K562 (cell line): ENCODE data around the gene SCTR. TPM values are rescaled to one million over a fixed set of nuclear protein-coding genes. Genes with fewer than 3 reads are reported as not detected.

Experiments
- ATAC-seq: fragments of 200-7000 bp; cut with Tn5 transposase; 3 replicates; pipeline ENCODE4 v1.9.1; 2020; ENCODE audit warnings: moderate library complexity
- BruUV-seq: library from RNA; stranded (reverse); fragments of 400-500 nt; replicated peaks from 2 replicates; lab custom pipeline; 2021; lab: Mats Ljungman, UMichigan
- CTCF ChIA-PET: fragments of 300-600 bp; formaldehyde crosslinking; extraction: SDS; loops from one replicate; lab custom pipeline; 2021; ENCODE audit warnings: low intra/inter-chr PET ratio; lab: Yijun Ruan, JAX
- POLR2A ChIA-PET: fragments of 300-600, 350-650 bp; sonication (Branson Sonifier 250); formaldehyde crosslinking; extraction: SDS; loops from one replicate; lab custom pipeline; 2021; ENCODE audit warnings: antibody characterized with exemption, inconsistent platforms; lab: Yijun Ruan, JAX
- DNase-seq, 4 experiments: peaks; one replicate each; pipeline versions ENCODE4 v3.0.0 to v3.0.0-alpha.2; 2011 to 2018; ENCODE audit warnings: low spot score in 3 of 4, mixed read lengths in 3 of 4; ENCODE audit errors: extremely low read depth in 1 of 4
- FAIRE-seq: peaks from 2 replicates; lab custom pipeline; 2011; peaks lifted over from hg19 to GRCh38; lab: Jason Lieb, UNC
- H2AFZ ChIP-seq: 2 replicates; pipeline ENCODE4 v1.6.0; 2011; ENCODE audit warnings: low read depth, low read length, control low read depth, inconsistent platforms
- H3K27ac ChIP-seq: fragments of 200-600 bp; 3 replicates; pipeline ENCODE4 v1.8.0; 2011; ENCODE audit warnings: low read depth, mild to moderate bottlenecking, control low read depth, inconsistent platforms, low read length, moderate library complexity, mixed read lengths; ENCODE audit errors: extremely low read depth
- H3K27me3 ChIP-seq, 2 experiments: fragments of 300-600 bp in 1 of 2; 2 replicates in 1 of 2; 3 replicates in 1 of 2; pipeline versions ENCODE4 v1.6.0 to v1.8.0; 2011; ENCODE audit warnings: inconsistent platforms in 2 of 2, low read length in 2 of 2, mild to moderate bottlenecking in 1 of 2, mixed read lengths in 1 of 2, moderate library complexity in 1 of 2; ENCODE audit not compliant: control insufficient read depth in 2 of 2, insufficient read depth in 2 of 2
- H3K36me3 ChIP-seq: fragments of 300-600 bp; 3 replicates; pipeline ENCODE4 v1.8.0; 2011; ENCODE audit warnings: mild to moderate bottlenecking, low read length, inconsistent platforms; ENCODE audit not compliant: control insufficient read depth, insufficient read depth
- H3K4me1 ChIP-seq, 2 experiments: fragments of 200-600 bp in 1 of 2; replicated peaks in 1 of 2; 2 replicates in 1 of 2; 3 replicates in 1 of 2; pipeline versions ENCODE4 v1.5.1 to v1.8.0; 2011; ENCODE audit warnings: inconsistent platforms in 2 of 2, low read length in 2 of 2, mild to moderate bottlenecking in 1 of 2, mixed read lengths in 1 of 2, moderate library complexity in 1 of 2; ENCODE audit not compliant: control insufficient read depth in 2 of 2, insufficient read depth in 2 of 2
- H3K4me2 ChIP-seq: 2 replicates; pipeline ENCODE4 v1.6.1; 2011; ENCODE audit warnings: low read length, control low read depth, inconsistent platforms, mixed read lengths; ENCODE audit not compliant: insufficient read depth
- H3K4me3 ChIP-seq: fragments of 200-600 bp; sonication (generic), shearing (Covaris generic); 2 replicates; pipeline ENCODE4 v1.5.1; 2016; ENCODE audit warnings: control low read depth, inconsistent platforms
- H3K79me2 ChIP-seq: fragments of 200-600 bp; 3 replicates; pipeline ENCODE4 v1.8.0; 2011; ENCODE audit warnings: low read length, inconsistent platforms; ENCODE audit not compliant: control insufficient read depth, insufficient read depth
- H3K9ac ChIP-seq, 2 experiments: 2 replicates each; pipeline versions ENCODE4 v1.6.0 to v1.6.1; 2011; ENCODE audit warnings: low read depth in 2 of 2, low read length in 2 of 2, control low read depth in 1 of 2, inconsistent platforms in 1 of 2, mild to moderate bottlenecking in 1 of 2, mixed read lengths in 1 of 2; ENCODE audit not compliant: insufficient read depth in 1 of 2
- H3K9me1 ChIP-seq: one replicate; pipeline ENCODE4 v1.6.0; 2011; ENCODE audit warnings: inconsistent platforms, mild to moderate bottlenecking, low read length, moderate library complexity; ENCODE audit not compliant: control insufficient read depth, insufficient read depth
- H3K9me3 ChIP-seq: replicated peaks from 2 replicates; pipeline ENCODE4 v1.5.1; 2011; ENCODE audit warnings: low read depth, low read length, inconsistent platforms; ENCODE audit not compliant: control insufficient read depth, insufficient read depth
- H4K20me1 ChIP-seq: replicated peaks from 2 replicates; pipeline ENCODE4 v1.6.1; 2011; ENCODE audit warnings: low read length, inconsistent platforms, mixed read lengths; ENCODE audit not compliant: control insufficient read depth, insufficient read depth
- BACH1 ChIP-seq: fragments of 200-800 bp; sonication (Bioruptor generic); IDR thresholded peaks from 2 replicates; pipeline ENCODE4 v1.6.1; 2016; ENCODE audit warnings: missing genetic modification characterization, missing compliant biosample characterization
- CEBPB ChIP-seq: fragments of 450-650 bp; IDR thresholded peaks from 2 replicates; pipeline ENCODE4 v1.6.1; 2016; ENCODE audit warnings: missing genetic modification characterization, missing compliant biosample characterization
- CEBPG ChIP-seq, 3 experiments: fragments of 200-800 bp in 1 of 3; sonication (Bioruptor generic) in 1 of 3; sonication (generic) in 1 of 3; formaldehyde crosslinking in 1 of 3; IDR thresholded peaks in 2 of 3; conservative IDR thresholded peaks in 1 of 3; 2 replicates each; pipeline versions ENCODE4 v1.6.1 to v1.8.0; 2016 to 2022; ENCODE audit warnings: missing compliant biosample characterization in 2 of 3, missing genetic modification characterization in 2 of 3, mild to moderate bottlenecking in 1 of 3, missing genetic modification reagents in 1 of 3
- CHD7 ChIP-seq: fragments of 200-600 bp; sonication (generic); IDR thresholded peaks from one replicate; pipeline ENCODE4 v1.6.1; 2012; ENCODE audit warnings: mild to moderate bottlenecking, low read depth, low read length, inconsistent platforms
- ESRRA ChIP-seq: fragments of 450-650 bp; IDR thresholded peaks from 2 replicates; pipeline ENCODE4 v1.6.1; 2014; ENCODE audit warnings: low read depth, mild to moderate bottlenecking, moderate library complexity, borderline replicate concordance
- JUND ChIP-seq, 2 experiments: IDR thresholded peaks; 2 replicates in 1 of 2; 3 replicates in 1 of 2; pipeline ENCODE4 v1.6.1; 2011; ENCODE audit warnings: borderline replicate concordance in 2 of 2, low read depth in 2 of 2, low read length in 2 of 2, improper control_type of control experiment in 1 of 2, missing biosample characterization in 1 of 2, missing genetic modification characterization in 1 of 2, missing genetic modification reagents in 1 of 2
- TRIM24 ChIP-seq, 2 experiments: fragments of 450-650 bp; IDR thresholded peaks; 2 replicates each; pipeline ENCODE4 v1.6.1; 2016
- WGBS: fragments of 100-300 bp; shearing (Covaris generic); methylation state at CpG from one replicate; pipeline ENCODE4 v1.1.6; 2016; ENCODE audit warnings: low coverage, mixed read lengths; ENCODE audit not compliant: insufficient coverage; ENCODE audit errors: missing lambda C conversion rate; 5-methylcytosine and 5-hydroxymethylcytosine counted together
- in situ Hi-C: fragments of 300-500 bp; cut with MboI; formaldehyde crosslinking; loops from 4 replicates; pipeline ENCODE4 v1.15.0; 2018; ENCODE audit warnings: inconsistent platforms, mixed read lengths
- intact Hi-C: fragments of 100-400 bp; cut with micrococcal nuclease; formaldehyde crosslinking; loops from 2 replicates; pipeline ENCODE4 v1.14.2; 2022
- polyA plus RNA-seq, 8 experiments: library from polyadenylated mRNA; depleted of rRNA in 4 of 8; stranded (reverse) in 5 of 8; unstranded in 3 of 8; fragments of >200 nt; fragmentation: Nextera tagmentation in 2 of 8; fragmentation: Illumina TruSeq in 1 of 8; extraction: Ambion mirVana in 2 of 8; extraction: Trizol in 1 of 8; gene quantifications; 2 replicates each; pipeline versions ENCODE4 v1.2.1 to v1.2.3, GENCODE V29; 2011 to 2014; ENCODE audit warnings: inconsistent platforms in 1 of 8, missing spikeins in 1 of 8
- total RNA-seq, 7 experiments: library from RNA; depleted of rRNA in 6 of 7; stranded (reverse); fragments of >200 nt in 6 of 7; fragmentation: Illumina TruSeq in 2 of 7; extraction: Trizol in 2 of 7; gene quantifications; 2 replicates each; pipeline versions ENCODE4 v1.2.1 to v1.2.3, GENCODE V29; 2011 to 2021; ENCODE audit warnings: low replicate concordance in 1 of 7

The SCTR gene
- total and polyA plus RNA-seq, 9 of the 15 experiments (the other 6 are each of a cell fraction or from before 2014, with no cell fraction given): not detected

DNA sequence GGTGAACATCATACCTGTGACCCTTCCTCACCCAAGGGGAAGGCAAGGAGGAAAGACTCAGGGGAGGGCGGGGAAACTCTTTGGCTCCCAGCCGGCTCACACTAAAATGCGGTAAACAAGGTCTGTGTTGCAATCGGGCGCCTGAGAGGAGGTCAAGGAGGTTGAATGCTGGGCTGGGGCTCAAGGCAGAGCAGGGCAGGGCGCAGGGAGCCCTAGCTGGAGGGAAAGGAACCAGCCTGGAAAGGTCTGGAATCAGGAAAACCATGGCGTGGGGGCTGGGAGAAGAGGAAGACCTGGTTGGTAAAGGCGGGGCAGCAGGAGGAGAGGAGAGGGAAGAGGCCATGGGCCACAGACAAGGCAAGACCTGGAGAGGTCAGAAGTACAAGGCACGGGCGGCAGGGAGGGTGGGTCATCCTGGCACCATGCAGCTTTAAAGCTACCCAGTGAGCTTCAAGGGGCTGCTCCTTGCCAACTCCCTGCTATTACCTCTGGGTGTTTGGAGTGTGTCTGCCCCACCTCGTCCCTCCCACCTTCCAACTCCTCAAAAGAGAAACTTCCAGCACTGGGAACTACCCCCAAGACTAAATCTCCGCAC is 97.4 kb downstream of the SCTR start:
- POLR2A ChIA-PET: no interaction called here
- intact Hi-C loops: no loop called here
- H3K9me1 ChIP-seq: no peaks in the 10 kb centered on the region
- no TSS peak for BruUV-seq
- TF ChIP-seq JUND (IDR thresholded peaks at IDR 0.05; ENCODE audit: borderline replicate concordance, low read depth, low read length) (no peak), JUND (tag; IDR thresholded peaks at IDR 0.05; ENCODE audit: borderline replicate concordance, low read depth, low read length) (no peak), ESRRA (peak; percentile 32; the same call in 1 of the 2 replicates), TRIM24 (IDR thresholded peaks at IDR 0.05) (peak; percentile 47 to 66; a peak in 3 of 4 replicates), CHD7 (no peak), CEBPB (tag) (peak; percentile 98), BACH1 (no peak), CEBPG (CRISPR knock-in tag; IDR thresholded peaks at IDR 0.05) (peak; percentile 65; the same call in 1 of the 2 replicates), CEBPG (tag; conservative IDR thresholded peaks at IDR 0.05 in 1 of 2, IDR thresholded peaks at IDR 0.05 in 1 of 2) (peak; percentile 64 to 92)
- no peaks in the 10 kb centered on the region for H3K9me3 ChIP-seq
- H2AFZ ChIP-seq: no peak overlapping the region
- in situ Hi-C loops: no loop called here
- no peak overlapping the region for H3K9ac ChIP-seq
- peaks cover 15 to 30% of the 10 kb centered on the region in 2 experiments; a peak in 4 of 5 replicates for H3K27me3 ChIP-seq
- H3K36me3 ChIP-seq: no peaks in the 10 kb centered on the region
- 13% methylated on average over 11 of the region's 12 CpGs for WGBS
- FAIRE-seq (no peak), DNase-seq (peak in 2 of 4 experiments; percentile 16 to 24), ATAC-seq (no peak)
- peaks cover 9 to 25% of the 10 kb centered on the region in 2 experiments for H3K4me1 ChIP-seq
- CTCF ChIA-PET: no interaction called here
- H3K79me2 ChIP-seq: no peaks in the 10 kb centered on the region
- H4K20me1 ChIP-seq: no peaks in the 10 kb centered on the region
- H3K4me3 ChIP-seq: no peak overlapping the region
- no peak overlapping the region for H3K27ac ChIP-seq
- H3K4me2 ChIP-seq: no peak overlapping the region
